C4-2B (cell line): ENCODE data around the gene MESD.

Source experiments
- H3K27ac ChIP-seq: fragments of 450-650 bp; 2 replicates; pipeline ENCODE4 v1.5.1; 2017
- ZFX ChIP-seq: fragments of 450-650 bp; IDR thresholded peaks from 2 replicates; pipeline ENCODE4 v1.6.1; 2017
- TF ChIP-seq, protein P1 (sequence below): fragments of 450-650 bp; conservative IDR thresholded peaks from 2 replicates; pipeline ENCODE4 v1.5.1; 2017; ENCODE audit warnings: mild to moderate bottlenecking

The MESD gene

DNA sequence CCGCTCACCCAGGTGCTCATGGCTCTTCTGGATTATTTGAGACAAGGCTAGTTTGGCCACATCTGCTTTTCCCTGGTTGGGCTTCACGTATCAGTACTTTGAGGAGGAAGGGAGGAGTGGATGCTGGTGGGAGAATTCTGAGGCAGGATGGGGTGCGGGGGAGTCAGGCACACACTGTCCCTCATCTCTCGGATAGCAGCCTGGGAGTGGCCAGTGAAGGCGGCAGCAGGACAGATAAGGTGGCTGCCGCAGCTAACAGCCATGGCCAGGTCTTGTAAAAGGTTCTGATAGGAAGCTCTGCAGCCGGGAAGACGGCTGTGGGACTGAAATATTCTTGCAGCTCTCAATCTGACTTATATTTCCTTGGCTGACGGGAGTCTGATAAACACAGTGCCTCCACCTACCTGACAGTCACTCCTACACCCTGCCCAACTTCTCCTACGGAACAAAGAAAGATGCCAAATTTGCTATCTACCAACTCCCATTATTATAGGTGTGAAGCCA lies 87.3 kb downstream of the MESD start:
- H3K27ac ChIP-seq, result no peak overlapping the region
- TF ChIP-seq, protein P1, sequence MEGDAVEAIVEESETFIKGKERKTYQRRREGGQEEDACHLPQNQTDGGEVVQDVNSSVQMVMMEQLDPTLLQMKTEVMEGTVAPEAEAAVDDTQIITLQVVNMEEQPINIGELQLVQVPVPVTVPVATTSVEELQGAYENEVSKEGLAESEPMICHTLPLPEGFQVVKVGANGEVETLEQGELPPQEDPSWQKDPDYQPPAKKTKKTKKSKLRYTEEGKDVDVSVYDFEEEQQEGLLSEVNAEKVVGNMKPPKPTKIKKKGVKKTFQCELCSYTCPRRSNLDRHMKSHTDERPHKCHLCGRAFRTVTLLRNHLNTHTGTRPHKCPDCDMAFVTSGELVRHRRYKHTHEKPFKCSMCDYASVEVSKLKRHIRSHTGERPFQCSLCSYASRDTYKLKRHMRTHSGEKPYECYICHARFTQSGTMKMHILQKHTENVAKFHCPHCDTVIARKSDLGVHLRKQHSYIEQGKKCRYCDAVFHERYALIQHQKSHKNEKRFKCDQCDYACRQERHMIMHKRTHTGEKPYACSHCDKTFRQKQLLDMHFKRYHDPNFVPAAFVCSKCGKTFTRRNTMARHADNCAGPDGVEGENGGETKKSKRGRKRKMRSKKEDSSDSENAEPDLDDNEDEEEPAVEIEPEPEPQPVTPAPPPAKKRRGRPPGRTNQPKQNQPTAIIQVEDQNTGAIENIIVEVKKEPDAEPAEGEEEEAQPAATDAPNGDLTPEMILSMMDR, result no peak
- no peak for TF ChIP-seq ZFX

DNA sequence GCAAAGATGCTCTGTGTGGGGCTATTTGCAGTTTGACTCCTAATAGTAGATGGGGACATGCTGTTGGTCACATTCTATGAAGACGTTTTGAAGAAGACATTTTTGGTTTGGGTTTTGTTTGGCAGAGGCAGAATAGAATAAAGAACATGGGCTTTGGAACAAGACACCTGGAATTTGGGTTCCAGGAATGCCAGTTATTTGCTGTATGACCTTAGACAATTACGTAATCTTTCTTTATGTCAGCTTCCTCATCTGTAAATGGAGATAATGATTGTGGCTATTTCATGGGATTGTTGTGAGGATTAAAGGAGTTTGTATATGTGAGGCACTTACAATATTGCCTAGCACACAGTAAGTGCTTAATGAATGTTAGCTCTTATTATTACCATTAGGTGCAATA lies 91.6 kb downstream of the MESD start:
- TF ChIP-seq ZFX, result no peak
- TF ChIP-seq, protein P1, result no peak
- no peak overlapping the region for H3K27ac ChIP-seq
